Keratinocyte (primary cell): Measurements from ENCODE around the gene SHC3. TPM values are rescaled to one million over a fixed set of nuclear protein-coding genes. Genes with fewer than 3 reads are reported as not detected.

ENCODE experiments used
- DNase-seq: peaks from one replicate; pipeline ENCODE4 v3.0.0-alpha.2; 2011; ENCODE audit warnings: low read depth, missing footprints, low spot score
- FAIRE-seq: peaks from 2 replicates; lab custom pipeline; 2011; peaks lifted over from hg19 to GRCh38; lab: Jason Lieb, UNC
- H2AFZ ChIP-seq: 2 replicates; pipeline ENCODE4 v1.6.0; 2012; ENCODE audit warnings: low read length, control low read depth, inconsistent platforms; ENCODE audit not compliant: control insufficient read depth
- H3K27ac ChIP-seq: 2 replicates; pipeline ENCODE4 v1.5.1; 2011; ENCODE audit warnings: low read length; ENCODE audit not compliant: control insufficient read depth, insufficient read depth
- H3K27me3 ChIP-seq: 3 replicates; pipeline ENCODE4 v1.6.0; 2011; ENCODE audit warnings: low read length; ENCODE audit not compliant: control insufficient read depth, insufficient read depth; ENCODE audit errors: extremely low read depth
- H3K36me3 ChIP-seq, 2 experiments: 2 replicates in 1 of 2; 3 replicates in 1 of 2; pipeline ENCODE4 v1.5.1; 2011; ENCODE audit warnings: low read length in 2 of 2, mild to moderate bottlenecking in 1 of 2; ENCODE audit not compliant: control insufficient read depth in 2 of 2, insufficient read depth in 2 of 2; ENCODE audit errors: extremely low read depth in 1 of 2
- H3K4me1 ChIP-seq: 3 replicates; pipeline ENCODE4 v1.5.1; 2011; ENCODE audit warnings: low read length; ENCODE audit not compliant: control insufficient read depth, insufficient read depth; ENCODE audit errors: extremely low read depth
- H3K4me2 ChIP-seq: 3 replicates; pipeline ENCODE4 v1.6.0; 2011; ENCODE audit warnings: low read depth, low read length; ENCODE audit not compliant: control insufficient read depth, insufficient read depth; ENCODE audit errors: extremely low read depth
- H3K4me3 ChIP-seq, 3 experiments: fragments of 200-600 bp in 1 of 3; sonication (generic) in 1 of 3; 2 replicates in 2 of 3; 3 replicates in 1 of 3; pipeline ENCODE4 v1.5.1; 2011 to 2016; ENCODE audit warnings: low read length in 3 of 3, mild to moderate bottlenecking in 3 of 3, control low read depth in 2 of 3, inconsistent platforms in 1 of 3, low read depth in 1 of 3, mixed read lengths in 1 of 3, mixed run types in 1 of 3, moderate library complexity in 1 of 3; ENCODE audit not compliant: control insufficient read depth in 2 of 3, insufficient read depth in 2 of 3; ENCODE audit errors: extremely low read depth in 1 of 3
- H3K79me2 ChIP-seq: 2 replicates; pipeline ENCODE4 v1.6.0; 2012; ENCODE audit warnings: low read length; ENCODE audit not compliant: control insufficient read depth, insufficient read depth
- H3K9ac ChIP-seq: 3 replicates; pipeline ENCODE4 v1.6.0; 2011; ENCODE audit warnings: low read length; ENCODE audit not compliant: control insufficient read depth, insufficient read depth; ENCODE audit errors: extremely low read depth
- H3K9me1 ChIP-seq: 3 replicates; pipeline ENCODE4 v1.6.0; 2011; ENCODE audit warnings: low read length; ENCODE audit not compliant: control insufficient read depth, insufficient read depth; ENCODE audit errors: extremely low read depth
- H3K9me3 ChIP-seq: 2 replicates; pipeline ENCODE4 v1.5.1; 2012; ENCODE audit warnings: low read depth, low read length; ENCODE audit not compliant: control insufficient read depth
- H4K20me1 ChIP-seq: 3 replicates; pipeline ENCODE4 v1.6.0; 2011; ENCODE audit warnings: low read length; ENCODE audit not compliant: control insufficient read depth, insufficient read depth; ENCODE audit errors: extremely low read depth
- CTCF ChIP-seq, 3 experiments: IDR thresholded peaks in 1 of 3; conservative IDR thresholded peaks in 1 of 3; optimal IDR thresholded peaks in 1 of 3; 2 replicates in 2 of 3; 3 replicates in 1 of 3; pipeline versions ENCODE3 to v1.5.1; 2011; ENCODE audit warnings: low read length in 3 of 3, mild to moderate bottlenecking in 3 of 3, moderate library complexity in 2 of 3, control low read depth in 1 of 3, inconsistent platforms in 1 of 3; ENCODE audit not compliant: insufficient read depth in 2 of 3; ENCODE audit errors: extremely low read depth in 1 of 3
- EZH2 ChIP-seq: IDR thresholded peaks from one replicate; pipeline ENCODE4 v1.6.1; 2012; ENCODE audit warnings: inconsistent platforms, mild to moderate bottlenecking, low read length, moderate library complexity
- dilution Hi-C: fragments of 300-500 bp; cut with MboI; formaldehyde crosslinking; loops from one replicate; pipeline ENCODE4 v1.7.0; 2020; ENCODE audit warnings: low sequenced_read_pairs; ENCODE audit not compliant: extremely low pct_ligation_motif_present
- polyA plus RNA-seq, 5 experiments: library from polyadenylated mRNA; depleted of rRNA in 3 of 5; stranded (reverse) in 3 of 5; stranded (forward) in 1 of 5; unstranded in 1 of 5; fragments of >200 nt; gene quantifications; 1 replicate in 1 of 5; 2 replicates in 3 of 5; 3 replicates in 1 of 5; pipeline versions ENCODE4 v1.2.1 to v1.2.3, GENCODE V29; 2011 to 2012; ENCODE audit warnings: missing spikeins in 2 of 5, low read depth in 1 of 5, low replicate concordance in 1 of 5

SHC3 gene
- polyA plus RNA-seq, 1 donor (not counting 4 experiments of a cell fraction or from before 2014, with no cell fraction given), result 0.03 TPM

- no peaks in the 10 kb centered on the region for H3K27me3 ChIP-seq
- H2AFZ ChIP-seq, result no peak overlapping the region
- H3K9me3 ChIP-seq, result no peaks in the 10 kb centered on the region
- H3K36me3 ChIP-seq, result no peaks in the 10 kb centered on the region
- no peak overlapping the region for H3K9ac ChIP-seq
- H3K4me3 ChIP-seq, result no peak overlapping the region
- no peaks in the 10 kb centered on the region for H3K79me2 ChIP-seq
- TF ChIP-seq CTCF (optimal IDR thresholded peaks at IDR 0.05 in 1 of 3, IDR thresholded peaks at IDR 0.05 in 1 of 3, conservative IDR thresholded peaks at IDR 0.05 in 1 of 3; ENCODE audit: extremely low read depth in 1 of 3, insufficient read depth in 2 of 3, low read length in 3 of 3) (no peak), EZH2 (no peak)
- no peak for DNase-seq
- dilution Hi-C loops, result no loop called here
- no peak overlapping the region for H3K27ac ChIP-seq
- H4K20me1 ChIP-seq, result no peaks in the 10 kb centered on the region
- no peaks in the 10 kb centered on the region for H3K4me1 ChIP-seq
- no peaks in the 10 kb centered on the region for H3K9me1 ChIP-seq
- H3K4me2 ChIP-seq, result no peak overlapping the region
- no peak for FAIRE-seq
Observed at GRCh38 chr9:89096807-89097206, 81.8 kb downstream of the SHC3 start.

- no peak overlapping the region for H2AFZ ChIP-seq
- DNase-seq, result no peak
- no peaks in the 10 kb centered on the region for H4K20me1 ChIP-seq
- H3K27ac ChIP-seq, result no peak overlapping the region
- H3K4me3 ChIP-seq, result no peak overlapping the region
- FAIRE-seq, result no peak
- H3K4me1 ChIP-seq, result no peaks in the 10 kb centered on the region
- no peaks in the 10 kb centered on the region for H3K9me1 ChIP-seq
- H3K9ac ChIP-seq, result no peak overlapping the region
- H3K36me3 ChIP-seq, result no peaks in the 10 kb centered on the region
- dilution Hi-C loops, result no loop called here
- H3K79me2 ChIP-seq, result no peaks in the 10 kb centered on the region
- TF ChIP-seq CTCF (optimal IDR thresholded peaks at IDR 0.05 in 1 of 3, IDR thresholded peaks at IDR 0.05 in 1 of 3, conservative IDR thresholded peaks at IDR 0.05 in 1 of 3; ENCODE audit: extremely low read depth in 1 of 3, insufficient read depth in 2 of 3, low read length in 3 of 3) (no peak), EZH2 (no peak)
- H3K4me2 ChIP-seq, result no peak overlapping the region
- H3K27me3 ChIP-seq, result no peaks in the 10 kb centered on the region
- no peaks in the 10 kb centered on the region for H3K9me3 ChIP-seq
Observed at GRCh38 chr9:89095761-89096528, 82.7 kb downstream of the SHC3 start.
